A549 (cell line): Measurements from ENCODE around the gene CHIC2. TPM values are rescaled to one million over a fixed set of nuclear protein-coding genes. Genes with fewer than 3 reads are reported as not detected.
"Not testable (repeated sequence)": the region's sequence is repeated elsewhere in the genome, so short reads cannot be mapped to it uniquely, and the experiment has no call there.

Experiments used
- ATAC-seq, 2 experiments: fragments of 200-7000 bp in 1 of 2; fragments of >200 bp in 1 of 2; cut with Nextera tagmentation in 1 of 2; cut with Tn5 transposase in 1 of 2; 3 replicates each; pipeline versions ENCODE4 v1.8.0 to v1.9.1; 2018 to 2020; ENCODE audit warnings: mild to moderate bottlenecking in 1 of 2, moderate library complexity in 1 of 2
- CTCF ChIA-PET: fragments of 300-600 bp; sonication (Branson Sonifier 250); formaldehyde crosslinking; extraction: SDS; loops from one replicate; lab custom pipeline; 2021; ENCODE audit warnings: antibody characterized with exemption, inconsistent platforms; lab: Yijun Ruan, JAX
- POLR2A ChIA-PET: fragments of 350-600 bp; formaldehyde crosslinking; extraction: SDS; loops from one replicate; lab custom pipeline; 2021; ENCODE audit warnings: antibody characterized with exemption, inconsistent platforms; lab: Yijun Ruan, JAX
- DNase-seq, 2 experiments: peaks; one replicate each; pipeline versions ENCODE4 v3.0.0 to v3.0.0-alpha.2; 2011 to 2016; ENCODE audit warnings: low read depth in 1 of 2, low spot score in 1 of 2
- FAIRE-seq: peaks from 2 replicates; lab custom pipeline; 2011; peaks lifted over from hg19 to GRCh38; lab: Jason Lieb, UNC
- H3K27ac ChIP-seq, 2 experiments: fragments of >200 bp; sonication (Bioruptor Twin); formaldehyde crosslinking; 3 replicates each; pipeline ENCODE4 v1.5.1; 2016 to 2017
- H3K4me1 ChIP-seq: fragments of >200 bp; sonication (Bioruptor Twin); formaldehyde crosslinking; 3 replicates; pipeline ENCODE4 v1.6.1; 2016
- H3K4me2 ChIP-seq: fragments of >200 bp; sonication (Bioruptor Twin); formaldehyde crosslinking; 3 replicates; pipeline ENCODE4 v1.6.1; 2016
- H3K4me3 ChIP-seq: fragments of >200 bp; sonication (Bioruptor Twin); formaldehyde crosslinking; 3 replicates; pipeline ENCODE4 v1.5.1; 2016
- H3K9me3 ChIP-seq: fragments of >200 bp; sonication (Bioruptor Twin); formaldehyde crosslinking; 3 replicates; pipeline ENCODE4 v1.6.1; 2016
- BCL3 ChIP-seq: fragments of >200 bp; sonication (Bioruptor Twin); formaldehyde crosslinking; IDR thresholded peaks from 3 replicates; pipeline ENCODE4 v1.6.1; 2016
- CBX2 ChIP-seq: fragments of 200-600 bp; sonication (generic); IDR thresholded peaks from 2 replicates; pipeline ENCODE4 v1.6.1; 2016; ENCODE audit warnings: low read depth, mild to moderate bottlenecking, borderline replicate concordance
- CHD2 ChIP-seq: fragments of 150-350 bp; IDR thresholded peaks from 2 replicates; pipeline ENCODE4 v1.6.1; 2014; ENCODE audit warnings: low read length; ENCODE audit not compliant: partially characterized antibody
- EHF ChIP-seq: fragments of 250-450 bp; sonication (Bioruptor Pico); IDR thresholded peaks from 2 replicates; pipeline ENCODE4 v1.5.0; 2020; ENCODE audit warnings: mild to moderate bottlenecking
- EHMT2 ChIP-seq: fragments of 200-600 bp; sonication (generic); IDR thresholded peaks from 2 replicates; pipeline ENCODE4 v1.6.1; 2016; ENCODE audit warnings: antibody characterized with exemption, low read depth, mild to moderate bottlenecking, moderate library complexity
- HDAC2 ChIP-seq: fragments of 200-600 bp; sonication (generic); IDR thresholded peaks from 2 replicates; pipeline ENCODE4 v1.6.1; 2016
- HEYL ChIP-seq: fragments of 250-450 bp; sonication (Bioruptor Pico); IDR thresholded peaks from 2 replicates; pipeline ENCODE4 v1.8.0; 2021; ENCODE audit warnings: mild to moderate bottlenecking, moderate library complexity
- HOXB5 ChIP-seq: fragments of 250-450 bp; sonication (Bioruptor Pico); IDR thresholded peaks from 2 replicates; pipeline ENCODE4 v1.5.0; 2020; ENCODE audit warnings: mild to moderate bottlenecking, moderate library complexity
- JUN ChIP-seq, 2 experiments: fragments of >200 bp; sonication (Bioruptor Twin); formaldehyde crosslinking; IDR thresholded peaks; 2 replicates in 1 of 2; 3 replicates in 1 of 2; pipeline ENCODE4 v1.6.1; 2016 to 2017
- KDM1A ChIP-seq: fragments of 200-600 bp; sonication (generic); IDR thresholded peaks from 2 replicates; pipeline ENCODE4 v1.6.1; 2016; ENCODE audit warnings: low read depth, mild to moderate bottlenecking
- KDM5A ChIP-seq: fragments of 200-600 bp; sonication (generic); IDR thresholded peaks from 2 replicates; pipeline ENCODE4 v1.6.1; 2016; ENCODE audit warnings: antibody characterized with exemption, mild to moderate bottlenecking
- MAZ ChIP-seq: fragments of 150-350 bp; IDR thresholded peaks from 2 replicates; pipeline ENCODE4 v1.6.1; 2014; ENCODE audit warnings: antibody characterized with exemption, low read depth, low read length, borderline replicate concordance
- MYC ChIP-seq: IDR thresholded peaks from 2 replicates; pipeline ENCODE4 v1.6.1; 2012; ENCODE audit warnings: mild to moderate bottlenecking, inconsistent platforms, low read length, improper control_type of control experiment, borderline replicate concordance
- NPAS2 ChIP-seq: fragments of 250-450 bp; sonication (Bioruptor Pico); IDR thresholded peaks from 2 replicates; pipeline ENCODE4 v1.8.0; 2022; ENCODE audit warnings: mild to moderate bottlenecking, moderate library complexity, borderline replicate concordance
- NR3C1 ChIP-seq: fragments of >200 bp; sonication (Bioruptor Twin); formaldehyde crosslinking; IDR thresholded peaks from 3 replicates; pipeline ENCODE4 v1.6.1; 2017
- PHF8 ChIP-seq: fragments of 200-600 bp; sonication (generic); IDR thresholded peaks from 2 replicates; pipeline ENCODE4 v1.6.1; 2016; ENCODE audit warnings: low read depth, mild to moderate bottlenecking, antibody characterized with exemption, moderate library complexity, borderline replicate concordance
- POLR2A ChIP-seq: IDR thresholded peaks from 2 replicates; pipeline ENCODE4 v1.6.1; 2012; ENCODE audit warnings: mild to moderate bottlenecking, low read length
- RAD21 ChIP-seq, 2 experiments: fragments of >200 bp in 1 of 2; sonication (Bioruptor Twin) in 1 of 2; formaldehyde crosslinking in 1 of 2; IDR thresholded peaks in 1 of 2; conservative IDR thresholded peaks in 1 of 2; 2 replicates in 1 of 2; 3 replicates in 1 of 2; pipeline ENCODE4 v1.6.1; 2012 to 2018; ENCODE audit warnings: inconsistent platforms in 1 of 2
- RARB ChIP-seq: fragments of 250-450 bp; sonication (Bioruptor Pico); IDR thresholded peaks from 2 replicates; pipeline ENCODE4 v1.8.0; 2021; ENCODE audit warnings: mild to moderate bottlenecking, moderate library complexity
- RCOR1 ChIP-seq: fragments of 150-350 bp; IDR thresholded peaks from 2 replicates; pipeline ENCODE4 v1.6.1; 2014; ENCODE audit warnings: antibody characterized with exemption, low read length, low read depth
- REST ChIP-seq: fragments of 200-600 bp; sonication (generic); IDR thresholded peaks from 2 replicates; pipeline ENCODE4 v1.6.1; 2016; ENCODE audit warnings: antibody characterized with exemption, mild to moderate bottlenecking, moderate library complexity
- RFX5 ChIP-seq: fragments of 450-650 bp; IDR thresholded peaks from 2 replicates; pipeline ENCODE4 v1.7.1; 2014; ENCODE audit warnings: antibody characterized with exemption, mild to moderate bottlenecking, moderate library complexity
- ZFP36 ChIP-seq: fragments of 450-650 bp; IDR thresholded peaks from 2 replicates; pipeline ENCODE4 v1.6.1; 2014; ENCODE audit warnings: borderline replicate concordance; ENCODE audit not compliant: partially characterized antibody
- WGBS: methylation state at CpG from one replicate; pipeline ENCODE4 v1.1.6; 2017; ENCODE audit errors: missing lambda C conversion rate; 5-methylcytosine and 5-hydroxymethylcytosine counted together
- polyA minus RNA-seq: library from RNA; depleted of rRNA, polyadenylated mRNA; stranded (reverse); fragments of >200 nt; gene quantifications from 2 replicates; pipeline ENCODE4 v1.2.3, GENCODE V29; 2011; rRNA and poly(A)+ RNA removed
- polyA plus RNA-seq, 4 experiments: library from polyadenylated mRNA; depleted of rRNA in 3 of 4; stranded (reverse); fragments of >200 nt; fragmentation: RNase III in 1 of 4; extraction: RNeasy Plus Mini Kit Qiagen cat#74134 plus additional on column Dnase treatment in 1 of 4; gene quantifications; 2 replicates in 3 of 4; 3 replicates in 1 of 4; pipeline ENCODE4 v1.2.3, GENCODE V29; 2011 to 2017
- TF ChIP-seq, protein P1 (sequence below): fragments of >200 bp; sonication (Bioruptor Twin); formaldehyde crosslinking; IDR thresholded peaks from 2 replicates; pipeline ENCODE4 v1.6.1; 2016
- TF ChIP-seq, protein P2 (sequence below): fragments of 250-450 bp; sonication (Bioruptor Pico); IDR thresholded peaks from 2 replicates; pipeline ENCODE4 v1.5.0; 2021; ENCODE audit warnings: mild to moderate bottlenecking, moderate library complexity, borderline replicate concordance
- TF ChIP-seq, protein P3 (sequence below): IDR thresholded peaks from 2 replicates; pipeline ENCODE4 v1.6.1; 2012

The CHIC2 gene
- polyA plus RNA-seq (2011; rRNA removed), result 6.3 and 10.1 TPM in 2 replicates
- 4.9 and 6.1 TPM in 2 replicates for polyA plus RNA-seq (2012; cell fraction: cytosol; rRNA removed)
- 2.8 and 3.6 TPM in 2 replicates for polyA plus RNA-seq (2012; cell fraction: nucleus; rRNA removed)
- 5.9 to 6.3 TPM (median 6.2 TPM) in 3 replicates for polyA plus RNA-seq (2017; fragmentation: RNase III; extraction: RNeasy Plus Mini Kit Qiagen cat#74134 plus additional on column Dnase treatment)
- polyA minus RNA-seq, result 3.4 and 3.8 TPM in 2 replicates

DNA sequence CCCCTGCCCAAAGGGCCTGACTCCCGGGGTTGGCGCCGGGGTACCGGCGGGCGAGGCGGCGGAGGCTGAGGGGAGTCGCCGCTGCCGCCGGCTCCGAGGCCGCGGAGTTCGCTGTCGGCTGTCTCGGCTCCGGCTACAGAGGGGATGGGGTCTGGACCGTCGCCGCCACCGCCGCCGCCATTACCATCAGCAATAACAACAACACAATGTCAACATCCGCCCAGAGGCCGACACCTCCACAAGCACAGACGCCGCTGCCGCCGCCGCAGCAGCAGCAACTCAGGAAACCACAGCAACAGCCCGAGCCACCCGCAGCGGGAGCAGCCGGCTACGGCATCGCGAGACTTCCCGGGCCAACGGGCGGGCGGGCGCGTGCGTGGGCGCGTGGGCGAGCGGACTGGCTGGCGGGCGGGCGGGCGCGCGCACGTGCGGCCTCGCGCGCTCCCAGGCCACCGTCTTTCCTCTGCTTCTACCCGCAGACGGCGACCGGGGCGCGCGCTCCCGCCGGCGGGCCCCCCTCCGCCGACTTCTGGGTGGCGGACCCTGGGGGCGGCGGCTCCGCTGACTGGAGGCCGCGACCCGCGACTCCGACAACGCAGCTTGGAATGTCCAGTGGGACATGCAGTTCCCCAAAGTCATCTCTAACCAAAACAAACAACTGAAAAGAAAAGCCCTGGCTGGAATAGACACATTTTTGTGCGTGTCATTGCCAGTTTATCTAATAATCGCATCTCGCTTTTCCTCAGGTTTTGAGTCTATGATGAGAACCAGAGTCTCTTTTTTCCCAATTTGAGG lies at the start of gene CHIC2:
Gene CHIC2 (minus strand): TSS at position 289 of the 795 bp plus-strand sequence. CDS start 305 bp downstream, outside the sequence.
- peak; percentile 63 to 90 for DNase-seq
- POLR2A ChIA-PET, result no interaction called here
- 0% methylated on average over 8 of the region's 87 CpGs for WGBS
- peak within 1 kb of the TSS; percentile 86 to 98 for H3K27ac ChIP-seq
- H3K4me3 ChIP-seq, result peak within 1 kb of the TSS; percentile 84
- H3K9me3 ChIP-seq, result no peaks in the 10 kb centered on the region
- ATAC-seq, result peak; percentile 93 to 96
- TF ChIP-seq HOXB5 (CRISPR knock-in tag) (no peak; the same call in 1 of the 2 replicates), NR3C1 (no peak), NPAS2 (CRISPR knock-in tag) (0 out of 2 replicates have a peak, but pooled peaks have one; percentile 26), RARB (no peak), HEYL (CRISPR knock-in tag) (no peak), EHMT2 (no peak), POLR2A (peak; percentile 66), MYC (no peak), BCL3 (no peak), RAD21 (conservative IDR thresholded peaks at IDR 0.05 in 1 of 2, IDR thresholded peaks at IDR 0.05 in 1 of 2) (peak in 1 of 2 experiments; percentile 7; a peak in 1 of 5 replicates), CBX2 (no peak), JUN (IDR thresholded peaks at IDR 0.05) (peak in 1 of 2 experiments; percentile 19; a peak in 2 of 5 replicates), EHF (CRISPR knock-in tag) (no peak), MAZ (no peak), KDM1A (no peak), HDAC2 (no peak), PHF8 (peak; percentile 51; the same call in 1 of the 2 replicates), RFX5 (0 out of 2 replicates have a peak, but pooled peaks have one; percentile 24), RCOR1 (no peak), ZFP36 (no peak), CHD2 (peak; percentile 81), KDM5A (peak; percentile 31; the same call in 1 of the 2 replicates), REST (peak; percentile 59)
- TF ChIP-seq, protein P1, sequence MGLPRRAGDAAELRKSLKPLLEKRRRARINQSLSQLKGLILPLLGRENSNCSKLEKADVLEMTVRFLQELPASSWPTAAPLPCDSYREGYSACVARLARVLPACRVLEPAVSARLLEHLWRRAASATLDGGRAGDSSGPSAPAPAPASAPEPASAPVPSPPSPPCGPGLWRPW, result no peak
- TF ChIP-seq, protein P2, sequence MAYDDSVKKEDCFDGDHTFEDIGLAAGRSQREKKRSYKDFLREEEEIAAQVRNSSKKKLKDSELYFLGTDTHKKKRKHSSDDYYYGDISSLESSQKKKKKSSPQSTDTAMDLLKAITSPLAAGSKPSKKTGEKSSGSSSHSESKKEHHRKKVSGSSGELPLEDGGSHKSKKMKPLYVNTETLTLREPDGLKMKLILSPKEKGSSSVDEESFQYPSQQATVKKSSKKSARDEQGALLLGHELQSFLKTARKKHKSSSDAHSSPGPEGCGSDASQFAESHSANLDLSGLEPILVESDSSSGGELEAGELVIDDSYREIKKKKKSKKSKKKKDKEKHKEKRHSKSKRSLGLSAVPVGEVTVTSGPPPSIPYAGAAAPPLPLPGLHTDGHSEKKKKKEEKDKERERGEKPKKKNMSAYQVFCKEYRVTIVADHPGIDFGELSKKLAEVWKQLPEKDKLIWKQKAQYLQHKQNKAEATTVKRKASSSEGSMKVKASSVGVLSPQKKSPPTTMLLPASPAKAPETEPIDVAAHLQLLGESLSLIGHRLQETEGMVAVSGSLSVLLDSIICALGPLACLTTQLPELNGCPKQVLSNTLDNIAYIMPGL (CRISPR knock-in tag), result no peak
- TF ChIP-seq, protein P3, sequence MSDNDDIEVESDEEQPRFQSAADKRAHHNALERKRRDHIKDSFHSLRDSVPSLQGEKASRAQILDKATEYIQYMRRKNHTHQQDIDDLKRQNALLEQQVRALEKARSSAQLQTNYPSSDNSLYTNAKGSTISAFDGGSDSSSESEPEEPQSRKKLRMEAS, result peak; percentile 48; the same call in 1 of the 2 replicates
- peaks cover 29% of the 10 kb centered on the region for H3K4me1 ChIP-seq
- no peak for FAIRE-seq
- peak within 1 kb of the TSS; percentile 99 for H3K4me2 ChIP-seq
- CTCF ChIA-PET, result interaction anchor here (2.2 kb wide), 1 partner anchor 154 kb away, joined by 6 read pairs; no protein-coding TSS in a partner anchor

DNA sequence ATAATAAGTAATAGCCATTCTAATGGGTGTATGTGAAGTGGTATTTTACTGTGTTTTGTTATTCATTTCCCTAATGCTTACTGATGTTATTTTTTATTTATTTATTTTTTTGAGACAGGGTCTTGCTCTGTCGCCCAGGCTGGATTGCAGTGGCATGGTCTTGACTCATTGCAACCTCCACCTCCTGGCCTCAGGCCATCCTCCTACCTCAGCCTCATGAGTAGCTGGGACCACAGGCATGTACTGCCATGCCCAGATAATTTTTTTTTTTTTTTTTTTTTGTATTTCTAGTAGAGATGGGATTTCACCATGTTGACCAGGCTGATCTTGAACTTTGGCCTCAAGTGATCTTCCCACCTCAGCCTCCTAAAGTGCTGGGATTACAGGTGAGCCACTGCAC lies 48.8 kb upstream of the CHIC2 start:
- H3K9me3 ChIP-seq, H3K4me1 ChIP-seq, POLR2A ChIA-PET, H3K4me2 ChIP-seq, ATAC-seq, H3K27ac ChIP-seq, DNase-seq, H3K4me3 ChIP-seq, FAIRE-seq: not testable (repeated sequence)
- 82% methylated on average over 1 of the region's 1 CpG for WGBS
- CTCF ChIA-PET, result interaction anchor here (0.6 kb wide), 1 partner anchor 15 kb away, joined by 3 read pairs; no protein-coding TSS in a partner anchor
